WTC11 (cell line): ENCODE data around the gene CTNND2.

Experiments
- ELF4 ChIP-seq: sonication (generic); formaldehyde crosslinking; IDR thresholded peaks from 2 replicates; pipeline ENCODE4 v1.8.1; 2022; ENCODE audit warnings: low read depth, mild to moderate bottlenecking, moderate library complexity, missing genetic modification reagents
- ETV6 ChIP-seq: sonication (generic); formaldehyde crosslinking; IDR thresholded peaks from 2 replicates; pipeline ENCODE4 v1.8.1; 2022; ENCODE audit warnings: mild to moderate bottlenecking, missing genetic modification reagents
- ZSCAN18 ChIP-seq: fragments of 250-450 bp; sonication (Bioruptor Pico); IDR thresholded peaks from 2 replicates; pipeline ENCODE4 v2.1.2; 2022; ENCODE audit warnings: mild to moderate bottlenecking, moderate library complexity
- TF ChIP-seq, protein P1 (sequence below): fragments of 200-600 bp; IDR thresholded peaks from 2 replicates; pipeline ENCODE4 v1.8.0; 2022; ENCODE audit warnings: antibody characterized with exemption
- TF ChIP-seq, protein P2 (sequence below): sonication (generic); formaldehyde crosslinking; IDR thresholded peaks from 2 replicates; pipeline ENCODE4 v1.8.1; 2022; ENCODE audit warnings: low read depth, missing genetic modification reagents, borderline replicate concordance

DNA sequence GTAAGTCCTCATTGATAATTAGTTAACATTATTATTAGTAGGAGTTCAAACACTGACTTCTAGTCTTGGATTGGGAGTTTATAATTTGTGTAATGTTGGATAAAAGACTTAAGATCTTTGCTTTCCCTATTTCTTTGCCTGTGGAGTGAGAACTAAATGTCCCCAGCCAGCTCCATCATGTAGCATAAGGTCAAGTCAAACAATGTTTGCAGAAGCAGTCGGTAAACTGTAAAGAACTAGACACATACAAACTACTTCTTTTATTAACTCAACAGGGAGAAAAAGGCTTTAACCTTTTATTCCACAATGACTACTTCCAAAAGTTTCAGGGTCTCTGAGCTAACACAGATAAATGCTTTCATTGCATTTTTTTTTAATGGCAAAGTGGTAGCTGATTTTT is 192.3 kb downstream of the CTNND2 start:
- no peak for TF ChIP-seq ZSCAN18 (CRISPR knock-in tag)
- TF ChIP-seq, protein P1, sequence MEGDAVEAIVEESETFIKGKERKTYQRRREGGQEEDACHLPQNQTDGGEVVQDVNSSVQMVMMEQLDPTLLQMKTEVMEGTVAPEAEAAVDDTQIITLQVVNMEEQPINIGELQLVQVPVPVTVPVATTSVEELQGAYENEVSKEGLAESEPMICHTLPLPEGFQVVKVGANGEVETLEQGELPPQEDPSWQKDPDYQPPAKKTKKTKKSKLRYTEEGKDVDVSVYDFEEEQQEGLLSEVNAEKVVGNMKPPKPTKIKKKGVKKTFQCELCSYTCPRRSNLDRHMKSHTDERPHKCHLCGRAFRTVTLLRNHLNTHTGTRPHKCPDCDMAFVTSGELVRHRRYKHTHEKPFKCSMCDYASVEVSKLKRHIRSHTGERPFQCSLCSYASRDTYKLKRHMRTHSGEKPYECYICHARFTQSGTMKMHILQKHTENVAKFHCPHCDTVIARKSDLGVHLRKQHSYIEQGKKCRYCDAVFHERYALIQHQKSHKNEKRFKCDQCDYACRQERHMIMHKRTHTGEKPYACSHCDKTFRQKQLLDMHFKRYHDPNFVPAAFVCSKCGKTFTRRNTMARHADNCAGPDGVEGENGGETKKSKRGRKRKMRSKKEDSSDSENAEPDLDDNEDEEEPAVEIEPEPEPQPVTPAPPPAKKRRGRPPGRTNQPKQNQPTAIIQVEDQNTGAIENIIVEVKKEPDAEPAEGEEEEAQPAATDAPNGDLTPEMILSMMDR = no peak
- TF ChIP-seq, protein P2, sequence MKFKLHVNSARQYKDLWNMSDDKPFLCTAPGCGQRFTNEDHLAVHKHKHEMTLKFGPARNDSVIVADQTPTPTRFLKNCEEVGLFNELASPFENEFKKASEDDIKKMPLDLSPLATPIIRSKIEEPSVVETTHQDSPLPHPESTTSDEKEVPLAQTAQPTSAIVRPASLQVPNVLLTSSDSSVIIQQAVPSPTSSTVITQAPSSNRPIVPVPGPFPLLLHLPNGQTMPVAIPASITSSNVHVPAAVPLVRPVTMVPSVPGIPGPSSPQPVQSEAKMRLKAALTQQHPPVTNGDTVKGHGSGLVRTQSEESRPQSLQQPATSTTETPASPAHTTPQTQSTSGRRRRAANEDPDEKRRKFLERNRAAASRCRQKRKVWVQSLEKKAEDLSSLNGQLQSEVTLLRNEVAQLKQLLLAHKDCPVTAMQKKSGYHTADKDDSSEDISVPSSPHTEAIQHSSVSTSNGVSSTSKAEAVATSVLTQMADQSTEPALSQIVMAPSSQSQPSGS (CRISPR knock-in tag) = no peak
- TF ChIP-seq ELF4 = no peak
- TF ChIP-seq ETV6 (CRISPR knock-in tag) = no peak
